C4-2B (cell line): ENCODE results near the gene CORIN.

ENCODE experiments used
- H3K27ac ChIP-seq: fragments of 450-650 bp; 2 replicates; pipeline ENCODE4 v1.5.1; 2017
- CTCF ChIP-seq: fragments of 450-650 bp; conservative IDR thresholded peaks from 2 replicates; pipeline ENCODE4 v1.5.1; 2017; ENCODE audit warnings: mild to moderate bottlenecking
- ZFX ChIP-seq: fragments of 450-650 bp; IDR thresholded peaks from 2 replicates; pipeline ENCODE4 v1.6.1; 2017

CORIN gene

DNA sequence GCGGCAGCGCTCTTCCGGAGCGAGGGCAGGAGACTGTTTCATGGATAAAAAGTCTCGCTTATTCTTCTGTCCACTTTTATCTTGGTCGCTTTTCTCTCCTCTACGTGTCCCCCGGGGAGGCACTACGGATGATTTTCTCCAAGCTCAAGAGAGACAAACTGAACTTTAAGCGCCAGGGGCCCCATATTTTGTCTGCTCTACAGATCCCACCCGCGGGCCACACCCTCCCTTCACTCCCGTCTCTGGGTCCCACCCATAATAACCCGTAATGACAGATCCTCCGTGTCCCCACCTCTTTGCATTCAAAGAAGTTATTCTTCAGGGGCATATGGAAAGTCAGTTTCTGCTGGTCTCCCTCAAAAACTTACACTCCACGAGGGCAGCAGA is at the start of gene CORIN:
Gene CORIN (minus strand): TSS at position 160 of the 387 bp plus-strand sequence. CDS start 118 bp downstream, at position 42.
- H3K27ac ChIP-seq = no peak within 1 kb of the TSS
- TF ChIP-seq ZFX = no peak
- no peak for TF ChIP-seq CTCF

DNA sequence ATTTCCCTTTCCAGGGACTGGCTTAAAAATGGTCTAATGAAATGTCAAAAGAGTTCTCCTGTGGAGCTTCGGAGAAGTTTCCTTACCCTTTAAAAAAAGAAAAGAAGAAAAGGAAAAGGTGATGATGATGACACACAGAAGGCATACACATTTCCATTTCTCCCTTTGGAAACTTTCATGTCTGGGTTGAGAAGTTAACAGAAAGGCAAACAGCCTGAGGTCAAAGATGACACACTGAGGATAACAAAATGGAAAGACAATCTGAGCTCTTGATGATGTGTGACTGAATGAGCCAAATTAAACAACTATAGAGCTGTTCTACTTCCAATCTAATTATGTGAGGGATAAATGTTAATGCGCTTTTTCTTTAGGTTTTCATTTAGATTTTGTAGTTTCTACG is 44.4 kb upstream of the CORIN start:
- no peak overlapping the region for H3K27ac ChIP-seq
- TF ChIP-seq CTCF (no peak), ZFX (no peak)

- no peak overlapping the region for H3K27ac ChIP-seq
- no peak for TF ChIP-seq ZFX
- no peak for TF ChIP-seq CTCF
Measured at GRCh38 chr4:47879458-47879857, 41.6 kb upstream of the CORIN start.

- H3K27ac ChIP-seq = no peak overlapping the region
- TF ChIP-seq ZFX = no peak
- no peak for TF ChIP-seq CTCF
Measured at GRCh38 chr4:47876784-47877546, 39.1 kb upstream of the CORIN start.

GRCh38 chr4:47876310-47876709 is 38.4 kb upstream of the CORIN start:
- no peak overlapping the region for H3K27ac ChIP-seq
- TF ChIP-seq ZFX (no peak), CTCF (no peak)

DNA sequence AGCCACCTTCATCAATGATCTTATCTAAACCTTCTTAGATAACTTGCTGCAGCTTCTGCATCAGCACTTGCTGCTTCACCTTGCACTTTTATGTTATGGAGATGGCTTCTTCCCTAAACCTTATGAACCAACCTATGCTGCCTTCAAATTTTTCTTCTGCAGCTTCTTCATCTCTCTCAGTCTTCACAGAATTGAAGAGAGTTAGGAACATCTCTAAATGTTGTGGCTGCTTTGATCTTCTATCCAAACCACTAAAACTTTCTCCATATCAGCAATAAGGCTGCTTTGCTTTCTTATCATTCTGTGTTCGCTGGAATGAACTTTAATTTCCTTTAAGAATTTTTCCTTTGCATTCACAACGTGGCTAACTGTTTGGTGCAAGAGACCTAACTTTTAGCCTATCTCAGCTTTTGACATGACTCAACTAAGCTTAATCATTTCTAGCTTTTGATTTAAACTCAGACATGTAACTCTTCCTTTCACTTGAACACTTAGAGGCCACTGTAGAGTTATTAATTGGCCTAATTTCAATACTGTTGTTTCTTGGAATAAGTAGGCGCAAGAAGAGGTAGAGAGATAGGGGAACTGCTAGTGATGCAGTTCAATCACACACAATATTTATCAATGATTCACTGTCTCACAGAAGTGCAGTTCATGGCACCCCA is 36.1 kb upstream of the CORIN start:
- no peak for TF ChIP-seq CTCF
- TF ChIP-seq ZFX = no peak
- no peak overlapping the region for H3K27ac ChIP-seq

DNA sequence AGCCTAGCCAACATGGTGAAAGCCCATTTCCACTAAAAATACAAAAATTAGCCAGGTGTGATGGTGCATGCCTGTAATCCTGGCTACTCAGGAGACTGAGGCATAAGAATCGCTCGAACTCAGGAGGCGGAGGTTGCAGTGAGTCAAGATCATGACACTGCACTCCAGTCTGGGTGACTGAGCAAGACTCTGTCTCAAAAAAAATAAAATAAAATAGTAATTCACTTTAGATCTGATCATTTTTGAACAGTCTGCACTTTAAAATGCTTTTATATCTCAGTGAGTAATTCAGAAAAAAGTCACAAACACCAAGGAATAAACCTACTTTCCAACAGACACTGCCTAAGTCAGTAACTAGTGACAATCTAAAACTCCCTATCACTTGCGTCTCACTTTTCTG is 25.6 kb upstream of the CORIN start:
- TF ChIP-seq CTCF = no peak
- no peak for TF ChIP-seq ZFX
- no peak overlapping the region for H3K27ac ChIP-seq
